Kidney glomerular epithelial cell (primary cell): ENCODE data around the gene GHRL.

ENCODE experiments used
- DNase-seq: peaks from one replicate; lab custom pipeline; 2025; lab: John Stamatoyannopoulos, UW

Gene GHRL

GRCh38 chr3:10327592-10327991 is 34.8 kb upstream of the GHRL start:
- no peak for DNase-seq

DNA sequence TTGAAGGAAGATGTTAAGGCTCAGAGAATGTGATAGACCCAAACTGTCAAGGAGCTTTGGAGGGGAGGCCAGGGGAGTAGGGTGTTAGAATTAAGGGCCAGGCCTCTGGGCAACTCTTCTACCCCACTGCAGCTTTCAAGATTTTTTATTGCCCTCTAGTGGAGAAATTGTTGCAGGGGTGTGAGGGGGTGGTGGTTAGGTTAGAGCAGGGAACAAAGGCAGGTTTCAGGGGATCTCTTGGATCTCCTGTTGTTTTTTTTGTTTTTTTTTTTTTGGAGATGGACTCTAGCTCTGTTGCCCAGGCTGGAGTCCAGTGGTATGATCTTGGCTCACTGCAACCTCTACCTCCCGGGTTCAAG is 29.6 kb upstream of the GHRL start:
- DNase-seq, result no peak

GRCh38 chr3:10321630-10322351 is 29.0 kb upstream of the GHRL start:
- no peak for DNase-seq

DNA sequence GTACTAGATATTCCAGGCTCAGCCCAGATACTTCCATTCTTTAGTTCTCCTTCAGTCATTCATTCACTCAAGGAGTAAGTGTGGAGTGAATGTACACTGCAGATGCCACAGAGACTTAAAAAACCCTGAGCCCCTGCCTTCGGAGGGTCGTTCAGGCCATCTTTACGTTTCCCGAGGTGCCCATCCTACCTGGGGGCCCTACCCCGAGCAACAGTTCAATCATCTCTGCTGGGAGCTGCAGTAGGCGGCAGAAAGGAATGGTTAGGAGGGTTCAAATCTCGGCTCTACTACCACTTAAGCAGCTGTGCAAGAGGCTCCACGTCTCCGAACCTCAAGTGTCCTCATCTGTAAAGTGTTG is 27.6 kb upstream of the GHRL start:
- no peak for DNase-seq

- no peak for DNase-seq
Measured at GRCh38 chr3:10319804-10320203, 27.1 kb upstream of the GHRL start.

- DNase-seq, result no peak
Measured at GRCh38 chr3:10319251-10319650, 26.5 kb upstream of the GHRL start.

DNA sequence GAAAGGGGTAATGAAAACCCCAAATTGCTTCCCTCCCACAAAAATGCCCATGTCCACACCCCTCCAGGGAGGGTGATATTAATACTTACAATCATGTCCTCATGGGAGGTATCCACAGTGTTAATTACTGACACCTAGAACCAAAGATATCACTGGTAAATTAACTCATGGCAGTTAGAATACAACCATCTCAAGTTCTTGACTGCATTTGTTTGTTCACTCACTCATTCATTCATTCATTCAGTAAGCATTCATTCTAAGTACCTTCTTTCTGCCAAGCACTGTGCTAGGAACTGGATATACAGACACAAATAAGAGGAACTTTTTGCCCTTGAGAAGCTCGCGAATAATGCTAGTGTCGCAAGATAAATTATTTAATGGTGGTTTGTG is 25.2 kb upstream of the GHRL start:
- DNase-seq, result no peak

DNA sequence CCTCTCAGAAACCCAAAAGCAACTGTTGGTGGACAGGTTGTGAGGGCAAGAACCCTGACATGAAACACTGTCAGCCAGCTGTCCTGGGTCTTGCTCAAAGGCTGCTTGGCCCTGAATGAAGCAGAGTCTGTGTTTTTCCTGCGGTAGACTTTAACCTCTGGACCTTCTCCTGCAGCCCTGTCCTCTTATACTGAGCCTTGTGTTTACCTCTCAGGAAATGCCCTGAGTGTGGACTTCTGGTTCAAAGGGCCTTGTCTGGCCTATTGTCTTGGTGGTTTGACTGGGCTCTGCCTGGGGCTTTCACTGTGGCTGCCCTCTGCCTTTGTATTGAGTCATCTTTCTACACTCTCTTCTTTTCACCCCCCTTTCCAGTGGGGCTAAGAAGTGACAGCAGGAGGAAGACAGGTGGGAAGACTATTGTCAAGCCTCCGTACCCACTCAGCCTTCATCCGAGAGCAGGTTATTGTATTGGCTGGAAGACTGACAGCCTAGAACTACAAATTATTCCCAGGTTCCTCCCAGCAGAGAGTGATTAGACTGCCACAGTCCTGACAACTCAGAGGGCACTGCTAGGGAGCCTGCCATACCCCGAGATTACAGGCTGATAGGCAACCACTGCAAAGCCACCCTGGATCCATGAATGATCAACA is 24.7 kb upstream of the GHRL start:
- no peak for DNase-seq

DNA sequence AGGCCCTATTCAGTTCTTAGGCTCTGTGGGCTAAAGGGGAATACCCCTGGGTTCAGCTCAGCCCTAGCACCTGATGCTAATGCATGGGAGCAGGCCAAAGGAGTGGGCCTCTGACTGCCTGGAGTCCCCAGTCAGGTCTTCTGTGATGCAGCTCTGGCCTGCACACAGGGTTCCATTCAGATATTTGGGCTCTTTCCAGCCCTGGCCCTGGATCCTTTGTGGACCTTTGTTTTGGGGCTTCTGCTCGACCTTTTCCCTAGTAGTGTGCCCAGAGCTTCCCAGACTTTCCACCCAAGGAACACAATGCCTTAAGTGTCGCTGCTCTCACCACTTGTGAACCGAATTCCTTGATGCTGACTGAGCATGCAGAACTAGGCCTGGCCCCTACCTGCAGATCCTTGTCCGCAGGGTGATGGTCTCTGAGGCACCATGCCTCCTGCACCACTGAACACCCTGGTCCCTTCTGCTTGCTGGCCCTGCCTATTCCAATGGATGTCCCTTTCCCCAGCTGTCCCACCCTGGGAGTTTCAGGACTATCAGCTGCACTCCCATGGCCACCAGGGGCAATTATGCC is 23.1 kb upstream of the GHRL start:
- DNase-seq, result no peak

GRCh38 chr3:10315101-10315500 is 22.4 kb upstream of the GHRL start:
- no peak for DNase-seq

GRCh38 chr3:10312861-10313260 is 20.1 kb upstream of the GHRL start:
- no peak for DNase-seq

DNA sequence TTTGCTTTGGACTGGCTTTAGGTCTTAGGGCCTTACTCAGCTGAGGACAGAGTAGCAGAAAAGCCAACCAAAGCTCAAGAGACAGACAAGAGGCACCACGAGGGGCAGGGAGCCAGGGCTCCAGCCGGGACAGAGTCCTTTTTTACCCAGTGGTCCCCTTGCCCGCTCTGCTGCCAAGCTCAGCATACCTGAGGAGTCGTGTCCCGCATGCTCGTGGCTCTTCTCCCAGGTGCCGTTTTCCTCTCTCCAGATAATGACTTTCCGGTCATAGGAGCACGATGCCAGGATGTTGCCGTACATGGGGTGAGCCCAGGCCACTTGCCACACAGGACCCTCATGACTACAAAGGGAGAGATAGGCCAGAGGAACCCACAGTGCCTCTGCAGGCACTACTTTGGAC is 19.6 kb upstream of the GHRL start:
- DNase-seq, result no peak

DNA sequence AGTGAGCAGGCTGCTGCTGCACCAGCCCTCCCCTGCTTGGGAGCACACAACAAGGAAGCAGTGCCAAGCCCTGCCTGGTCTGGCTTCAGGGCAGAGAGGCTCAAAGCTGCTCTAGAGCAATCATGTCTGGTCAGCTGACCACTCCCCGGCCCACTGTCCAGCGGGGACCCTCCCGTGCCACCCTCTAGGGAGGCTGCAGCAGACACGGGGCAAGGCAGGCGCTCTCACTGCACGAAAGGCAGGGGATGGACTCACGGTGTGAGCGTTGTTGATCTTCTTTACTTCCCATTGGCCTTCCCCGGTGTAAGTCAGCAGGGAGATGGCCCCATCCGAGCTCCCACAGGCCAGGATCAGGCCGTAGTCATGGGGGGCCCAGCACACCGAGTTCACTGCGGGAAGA is 19.0 kb upstream of the GHRL start:
- no peak for DNase-seq

GRCh38 chr3:10310578-10310977 is 17.8 kb upstream of the GHRL start:
- no peak for DNase-seq

- DNase-seq, result no peak
Measured at GRCh38 chr3:10309736-10310135, 17.0 kb upstream of the GHRL start.

DNA sequence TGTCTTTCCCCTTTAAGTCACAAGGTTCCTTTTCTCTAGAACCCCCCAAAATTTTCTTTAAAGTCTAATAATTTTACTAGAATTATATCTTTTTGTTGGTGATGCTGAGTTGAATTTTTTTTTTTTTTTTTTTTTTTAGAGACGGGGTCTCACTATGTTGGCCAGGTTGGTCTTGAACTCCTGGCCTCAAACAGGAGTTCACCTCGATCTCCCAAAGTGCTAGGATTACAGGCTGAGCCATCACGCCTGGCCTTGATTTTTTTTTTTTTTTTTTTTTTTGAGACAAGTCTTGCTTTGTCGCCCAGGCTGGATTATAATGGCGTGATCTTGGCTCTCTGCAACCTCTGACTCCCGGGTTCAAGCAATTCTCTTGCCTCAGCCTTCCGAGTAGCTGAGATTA is 15.9 kb upstream of the GHRL start:
- DNase-seq, result no peak

DNA sequence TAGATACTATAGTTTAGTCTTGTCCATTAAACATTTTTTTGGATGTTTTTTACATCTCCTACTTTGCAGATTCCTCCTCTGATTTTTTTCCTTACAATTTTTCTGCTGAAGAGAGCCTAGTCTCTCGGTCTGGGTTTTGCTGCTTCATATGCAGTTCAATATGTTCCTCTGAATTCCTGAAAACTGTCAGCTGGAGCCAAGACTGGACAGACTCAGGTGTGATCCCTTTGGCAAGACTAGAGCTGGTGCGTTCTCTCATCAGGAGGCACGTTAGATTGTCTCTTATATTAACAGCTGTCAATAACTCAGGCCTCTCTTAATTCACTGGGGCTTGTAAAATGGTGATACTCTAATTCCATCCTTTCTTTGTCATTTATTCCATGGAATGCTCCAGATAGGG is 13.4 kb upstream of the GHRL start:
- DNase-seq, result no peak

DNA sequence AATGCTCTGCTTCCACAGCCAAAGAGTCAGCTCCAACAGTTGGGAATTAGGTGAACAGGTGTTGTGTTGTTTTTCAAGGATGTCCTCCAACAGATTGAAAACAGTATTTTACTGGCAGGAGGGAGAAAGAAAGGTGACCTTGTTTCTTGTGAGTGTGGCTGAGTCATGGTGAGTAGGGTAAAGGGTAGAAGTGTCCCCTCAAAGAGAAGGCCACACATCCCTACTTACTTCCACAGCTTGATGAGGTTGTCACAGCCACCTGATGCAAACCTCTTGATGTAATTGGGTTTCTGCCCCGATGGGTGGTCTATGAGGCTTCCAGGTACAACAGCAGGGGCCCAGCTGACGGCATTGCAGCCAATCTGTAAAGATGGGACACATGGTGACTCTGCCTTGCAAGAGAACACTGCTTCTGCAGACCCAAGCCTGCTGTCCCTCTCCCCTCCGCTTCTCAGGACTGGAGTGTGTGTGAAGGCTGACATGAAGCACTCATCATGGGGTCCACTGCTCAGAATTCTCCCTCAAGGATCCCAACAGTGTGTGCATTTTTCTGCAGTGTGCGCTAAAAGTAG is 12.7 kb upstream of the GHRL start:
- no peak for DNase-seq

- DNase-seq, result no peak
Measured at GRCh38 chr3:10304905-10305304, 12.2 kb upstream of the GHRL start.

DNA sequence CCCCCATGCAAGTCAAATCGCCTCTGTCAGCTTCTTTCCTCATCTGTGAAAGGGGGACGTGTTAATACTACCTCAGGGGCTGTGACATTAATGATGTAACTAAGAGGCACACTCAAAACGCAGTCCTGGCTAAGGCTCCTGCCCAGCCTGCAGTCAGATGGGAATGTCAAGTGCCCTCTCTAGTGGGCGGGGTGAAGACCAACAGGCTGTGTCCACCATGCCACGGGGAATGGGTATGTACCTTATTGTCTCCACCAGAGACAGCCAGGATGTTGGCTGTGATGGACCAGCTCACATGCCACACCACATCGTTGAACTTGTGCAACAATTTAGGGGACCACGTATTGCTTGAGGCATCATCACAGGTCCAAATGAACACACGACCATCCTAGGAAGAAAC is 11.0 kb upstream of the GHRL start:
- DNase-seq, result no peak

GRCh38 chr3:10303105-10303504 is 10.4 kb upstream of the GHRL start:
- DNase-seq, result no peak

DNA sequence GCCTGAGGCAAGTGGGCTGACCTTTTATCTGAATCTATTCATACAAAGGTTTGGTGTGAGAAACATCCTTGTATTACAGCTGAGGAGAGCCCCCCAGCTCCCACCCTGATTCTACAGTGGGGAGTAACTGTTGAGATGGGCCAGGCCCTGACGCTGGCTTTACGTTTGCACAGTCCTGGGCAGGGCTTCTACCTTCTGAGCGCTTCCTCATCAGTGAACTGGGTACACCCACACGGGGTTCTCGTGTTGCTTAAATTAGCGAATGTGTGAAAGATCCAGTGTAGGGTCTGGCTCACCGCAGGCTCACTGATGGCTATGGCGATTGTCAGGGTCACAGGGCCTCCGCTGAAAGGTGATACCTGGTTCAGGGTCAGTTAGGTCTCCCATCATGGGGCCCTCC is 7.3 kb upstream of the GHRL start:
- no peak for DNase-seq

GRCh38 chr3:10299679-10300078 is 6.9 kb upstream of the GHRL start:
- no peak for DNase-seq

DNA sequence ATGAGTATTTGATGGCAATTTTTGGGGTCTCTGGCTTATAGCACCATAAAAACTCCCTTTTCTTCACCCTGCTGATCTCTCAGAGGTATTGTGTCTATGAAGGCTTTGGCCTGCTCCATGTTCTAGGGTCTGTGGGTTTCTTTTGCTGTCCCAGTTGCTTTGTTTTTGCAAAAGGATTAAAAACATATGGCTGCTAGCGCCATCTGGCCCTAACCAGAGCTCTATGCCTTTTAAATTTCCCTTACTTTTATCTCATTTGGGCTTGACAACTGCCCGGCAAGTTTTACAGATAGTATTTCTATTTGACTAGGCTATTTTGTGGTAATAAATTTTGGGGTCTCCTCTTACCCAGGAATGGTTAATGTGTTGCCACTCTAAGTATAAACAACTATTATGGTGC is 6.4 kb upstream of the GHRL start:
- DNase-seq, result peak; percentile 3
